Testis (tissue), 2 donors: Measurements from ENCODE around the gene TCP11.

ENCODE experiments used
- CTCF ChIP-seq, 3 experiments: fragments of 450-650 bp in 2 of 3; fragments of 200-600 bp in 1 of 3; sonication (generic) in 1 of 3; IDR thresholded peaks; one replicate each; pipeline ENCODE4 v1.5.1; 2016 to 2019; ENCODE audit warnings: antibody characterized with exemption in 3 of 3, mild to moderate bottlenecking in 2 of 3, moderate library complexity in 1 of 3
- POLR2A ChIP-seq: fragments of 450-650 bp; IDR thresholded peaks from one replicate; pipeline ENCODE4 v1.6.1; 2017; ENCODE audit warnings: antibody characterized with exemption, mild to moderate bottlenecking, moderate library complexity

GRCh38 chr6:35087361-35088280 lies 53.5 kb downstream of the TCP11 start:
- TF ChIP-seq CTCF (IDR thresholded peaks at IDR 0.05), result no peak
- no peak for TF ChIP-seq POLR2A
